GM12875 (cell line): ENCODE measurements around the gene ZPLD1.

Experiments used
- H3K4me3 ChIP-seq: one replicate; pipeline ENCODE4 v1.5.1; 2011; ENCODE audit warnings: low read depth, low read length, control low read depth
- CTCF ChIP-seq: IDR thresholded peaks from 2 replicates; pipeline ENCODE4 v1.5.1; 2011; ENCODE audit warnings: low read depth, mild to moderate bottlenecking, control low read depth, inconsistent platforms, low read length, moderate library complexity, borderline replicate concordance; ENCODE audit not compliant: insufficient read depth

Gene ZPLD1

GRCh38 chr3:102473648-102474047 is 38.8 kb downstream of the ZPLD1 start:
- no peak for TF ChIP-seq CTCF
- H3K4me3 ChIP-seq, result no peak overlapping the region

DNA sequence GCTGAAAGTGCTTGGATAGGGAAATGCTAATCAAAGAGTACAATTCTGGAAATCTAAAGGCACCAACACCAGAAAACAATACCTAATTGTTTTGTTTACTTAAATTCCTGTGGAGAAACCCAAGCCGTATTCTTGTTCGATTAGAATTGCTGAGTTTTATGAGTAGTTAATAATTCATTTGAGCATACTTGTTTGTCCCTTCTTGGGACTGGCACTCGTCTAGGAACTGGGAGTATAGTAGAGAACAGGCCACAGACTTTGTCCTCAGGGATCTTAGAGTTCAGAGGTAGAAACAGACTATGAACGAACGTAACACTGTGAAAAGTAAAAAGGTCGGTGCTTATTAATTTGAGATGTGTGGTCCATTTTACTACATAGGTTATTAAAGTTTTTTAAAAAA is 39.4 kb downstream of the ZPLD1 start:
- no peak overlapping the region for H3K4me3 ChIP-seq
- TF ChIP-seq CTCF, result no peak

DNA sequence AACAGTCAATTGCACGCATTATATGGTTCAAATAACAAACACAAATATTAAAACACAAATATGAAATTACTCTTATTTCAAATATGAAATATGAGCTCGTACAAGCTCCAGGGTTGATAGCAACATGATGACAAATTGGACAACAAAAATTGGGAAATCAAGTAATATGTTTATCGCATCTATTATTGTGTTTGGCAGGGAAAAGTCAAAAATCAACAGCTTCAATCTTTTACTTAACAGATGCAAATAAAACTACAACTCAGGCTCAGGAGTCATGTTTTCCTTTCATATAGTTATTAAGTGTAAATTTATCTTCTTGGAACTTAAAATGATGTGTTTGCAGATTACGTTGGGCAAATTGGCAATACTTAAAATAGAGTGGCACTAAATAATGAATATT is 41.4 kb downstream of the ZPLD1 start:
- TF ChIP-seq CTCF, result no peak
- no peak overlapping the region for H3K4me3 ChIP-seq

GRCh38 chr3:102478160-102478559 is 43.3 kb downstream of the ZPLD1 start:
- no peak overlapping the region for H3K4me3 ChIP-seq
- TF ChIP-seq CTCF, result no peak

DNA sequence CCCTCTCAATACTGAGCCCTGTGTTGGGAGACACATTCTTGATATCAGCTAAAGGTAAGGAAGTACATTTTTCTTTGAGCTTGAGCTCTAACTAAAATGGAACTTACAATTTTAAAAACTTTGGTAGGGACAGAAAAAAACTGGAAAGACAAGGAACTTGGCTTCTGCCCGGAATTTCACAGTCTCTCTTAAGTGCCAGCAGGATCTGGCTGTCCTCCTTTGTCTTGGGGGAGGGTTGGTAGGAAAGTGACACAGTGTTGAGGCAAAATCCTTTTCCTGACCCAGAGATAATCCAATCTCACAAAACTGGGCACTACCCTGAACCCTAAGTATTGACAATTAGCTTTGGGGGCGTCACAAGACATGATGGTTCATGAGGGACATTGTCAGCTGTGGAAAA is 45.3 kb downstream of the ZPLD1 start:
- no peak for TF ChIP-seq CTCF
- no peak overlapping the region for H3K4me3 ChIP-seq

- no peak overlapping the region for H3K4me3 ChIP-seq
- TF ChIP-seq CTCF, result no peak
Observed at GRCh38 chr3:102481050-102481449, 46.2 kb downstream of the ZPLD1 start.

DNA sequence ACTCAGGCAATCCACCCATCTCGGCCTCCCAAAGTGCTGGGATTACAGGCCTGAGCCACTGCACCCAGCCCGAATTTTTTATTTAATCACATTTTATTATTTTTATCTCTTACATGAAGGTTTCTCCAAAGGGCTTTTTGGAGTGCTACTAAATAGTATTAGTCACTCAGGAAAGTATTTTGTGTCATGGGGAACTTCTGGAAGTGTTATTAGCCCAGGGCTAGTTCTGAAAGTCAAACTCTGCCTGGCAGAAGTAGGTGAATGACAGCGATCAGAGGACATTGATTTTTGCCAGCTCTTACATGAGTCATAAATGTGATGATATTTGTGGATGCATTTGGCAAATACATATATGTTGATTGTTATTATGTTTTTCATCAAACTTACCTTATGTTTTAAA is 48.7 kb downstream of the ZPLD1 start:
- TF ChIP-seq CTCF, result no peak
- H3K4me3 ChIP-seq, result no peak overlapping the region
